ENCODE data around the gene PRICKLE1. TPM values are rescaled to one million over a fixed set of nuclear protein-coding genes. Genes with fewer than 3 reads are reported as not detected.

Gene PRICKLE1
- total RNA-seq, result 1 to 10 TPM; 3.6 to 4.7 TPM

DNA sequence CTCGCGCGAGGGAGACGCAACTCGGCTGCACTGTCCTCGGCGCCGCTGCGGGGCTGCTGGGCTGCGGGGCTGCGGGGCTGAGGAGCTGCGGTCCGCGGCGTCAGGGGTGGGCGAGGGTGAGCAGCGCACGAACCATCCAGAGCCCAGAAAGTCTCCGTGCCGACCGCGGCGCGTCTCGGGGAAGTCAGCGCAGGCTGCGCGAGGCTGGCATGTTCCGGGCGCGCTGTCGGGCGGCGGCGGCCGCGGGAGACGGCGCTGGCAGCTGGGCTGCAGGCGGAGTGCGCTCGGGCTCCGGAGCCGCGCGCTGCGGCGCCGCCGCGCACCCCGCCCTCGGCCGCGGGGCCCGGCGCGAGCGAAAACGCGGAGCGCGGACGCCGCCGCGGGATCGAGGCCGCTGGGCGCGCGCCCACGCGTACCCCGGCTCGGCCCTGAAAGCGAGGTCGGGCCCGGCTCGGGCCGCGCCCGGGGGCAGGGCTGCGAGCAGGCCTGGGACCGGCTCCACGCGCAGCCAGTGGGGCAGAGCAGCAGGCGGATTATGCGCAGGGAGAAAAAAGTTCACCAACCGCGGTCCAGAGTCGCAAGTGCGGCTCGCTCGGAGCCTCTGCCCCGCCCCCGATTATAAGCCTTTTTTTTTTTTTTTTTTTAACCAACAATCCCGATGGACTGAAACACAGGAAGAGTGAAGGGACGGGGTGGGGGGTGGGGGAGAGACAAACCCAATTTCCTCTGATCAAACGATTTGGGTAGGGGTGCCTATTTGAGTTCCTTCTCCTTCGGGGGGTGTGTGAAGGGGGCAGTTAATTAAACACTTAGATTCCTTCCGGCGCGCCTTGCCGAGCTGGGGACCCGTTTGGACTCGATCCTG is at the start of gene PRICKLE1:
TSS of gene PRICKLE1 (minus strand) at position 282 of the 865 bp plus-strand sequence. CDS start 117,230 bp downstream, outside the sequence.
- WGBS, 2 donors, result 0 to 2% methylated on average over 31 to 68 of the region's 107 CpGs
- Histone ChIP-seq H3K27ac (peak within 1 kb of the TSS; percentile 23 to 70 (median 60)), H3K36me3 (replicated peaks in 1 of 2; ENCODE audit: insufficient read depth in 1 of 2, low read depth in 2 of 2) (no peaks in the 10 kb centered on the region), H3K27me3 (no peaks in the 10 kb centered on the region), H3K4me1 (peaks cover 17% of the 10 kb centered on the region), H3K4me3 (peak within 1 kb of the TSS; percentile 60 to 86), H3K9me3 (no peaks in the 10 kb centered on the region)
- ATAC-seq, result peak; percentile 91
- TF ChIP-seq, protein P1, sequence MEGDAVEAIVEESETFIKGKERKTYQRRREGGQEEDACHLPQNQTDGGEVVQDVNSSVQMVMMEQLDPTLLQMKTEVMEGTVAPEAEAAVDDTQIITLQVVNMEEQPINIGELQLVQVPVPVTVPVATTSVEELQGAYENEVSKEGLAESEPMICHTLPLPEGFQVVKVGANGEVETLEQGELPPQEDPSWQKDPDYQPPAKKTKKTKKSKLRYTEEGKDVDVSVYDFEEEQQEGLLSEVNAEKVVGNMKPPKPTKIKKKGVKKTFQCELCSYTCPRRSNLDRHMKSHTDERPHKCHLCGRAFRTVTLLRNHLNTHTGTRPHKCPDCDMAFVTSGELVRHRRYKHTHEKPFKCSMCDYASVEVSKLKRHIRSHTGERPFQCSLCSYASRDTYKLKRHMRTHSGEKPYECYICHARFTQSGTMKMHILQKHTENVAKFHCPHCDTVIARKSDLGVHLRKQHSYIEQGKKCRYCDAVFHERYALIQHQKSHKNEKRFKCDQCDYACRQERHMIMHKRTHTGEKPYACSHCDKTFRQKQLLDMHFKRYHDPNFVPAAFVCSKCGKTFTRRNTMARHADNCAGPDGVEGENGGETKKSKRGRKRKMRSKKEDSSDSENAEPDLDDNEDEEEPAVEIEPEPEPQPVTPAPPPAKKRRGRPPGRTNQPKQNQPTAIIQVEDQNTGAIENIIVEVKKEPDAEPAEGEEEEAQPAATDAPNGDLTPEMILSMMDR (IDR thresholded peaks at IDR 0.05), result peak in 1 of 7 experiments; percentile 14
- TF ChIP-seq POLR2A (IDR thresholded peaks at IDR 0.05), result peak; percentile 22 to 33 (median 32)
- intact Hi-C loops (cut with DNase I), result loop anchor here (10.0 kb wide), 1 partner anchor 105 kb away; no protein-coding TSS in a partner anchor
- DNase-seq, result peak; percentile 34 to 64 (median 46)

DNA sequence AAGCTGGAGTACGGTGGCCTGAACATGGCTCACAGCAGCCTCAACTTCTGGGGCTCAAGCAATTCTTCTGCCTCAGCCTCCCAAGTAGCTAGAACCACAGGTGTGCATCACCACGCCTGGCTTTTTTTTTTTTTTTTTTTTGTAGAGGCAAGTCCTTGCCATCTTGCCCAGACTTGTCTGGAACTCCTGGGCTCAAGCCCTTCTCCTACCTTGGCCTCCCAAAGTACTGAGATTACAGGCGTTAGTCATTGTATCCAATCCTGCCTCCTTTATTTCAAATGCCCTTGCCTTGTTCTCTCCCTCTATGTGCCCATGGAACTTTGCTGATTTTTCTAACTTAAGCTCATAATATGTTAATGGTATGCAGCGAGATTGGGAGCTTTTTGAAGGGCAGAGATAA is 49.2 kb upstream of the PRICKLE1 start:
- Histone ChIP-seq H3K36me3 (replicated peaks in 1 of 2; ENCODE audit: insufficient read depth in 1 of 2, low read depth in 2 of 2) (no peaks in the 10 kb centered on the region), H3K27me3 (no peaks in the 10 kb centered on the region), H3K9me3 (no peaks in the 10 kb centered on the region), H3K27ac (no peak overlapping the region), H3K4me1 (no peaks in the 10 kb centered on the region), H3K4me3 (no peak overlapping the region)
- TF ChIP-seq, protein P1 (IDR thresholded peaks at IDR 0.05), result no peak
- TF ChIP-seq POLR2A (IDR thresholded peaks at IDR 0.05), result no peak
- DNase-seq (no peak), ATAC-seq (no peak)
- intact Hi-C loops (cut with DNase I), result no loop called here
- 84 to 89% methylated on average over 4 of the region's 4 CpGs for WGBS, 2 donors

DNA sequence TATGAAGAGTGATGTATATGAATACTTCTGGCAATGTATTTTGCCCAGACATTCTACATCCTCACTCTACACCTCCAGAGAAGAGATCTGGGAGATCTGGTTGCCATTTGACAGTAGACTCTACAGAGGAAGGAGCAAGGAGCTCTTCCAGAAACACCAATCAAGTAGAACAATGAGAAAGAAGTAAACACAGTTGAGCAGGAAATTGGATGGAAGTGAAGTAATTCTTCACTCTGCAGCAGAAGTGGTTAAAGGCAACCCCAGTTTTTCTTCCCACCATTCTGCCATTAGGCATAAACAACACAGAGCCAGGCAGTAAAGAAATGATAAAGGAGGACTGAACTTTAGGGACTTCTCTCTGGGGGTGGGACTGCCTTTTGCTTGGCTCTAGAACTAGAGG is 48.5 kb upstream of the PRICKLE1 start:
- DNase-seq, result no peak
- intact Hi-C loops (cut with DNase I), result no loop called here
- no peak overlapping the region for H3K27ac ChIP-seq
- no peaks in the 10 kb centered on the region for H3K4me1 ChIP-seq
- no peak overlapping the region for H3K4me3 ChIP-seq
- TF ChIP-seq, protein P1 (IDR thresholded peaks at IDR 0.05), result no peak
- no peak for TF ChIP-seq POLR2A (IDR thresholded peaks at IDR 0.05)
- H3K36me3 ChIP-seq (replicated peaks in 1 of 2; ENCODE audit: insufficient read depth in 1 of 2, low read depth in 2 of 2), result no peaks in the 10 kb centered on the region
- no peaks in the 10 kb centered on the region for H3K27me3 ChIP-seq
- no peaks in the 10 kb centered on the region for H3K9me3 ChIP-seq
- ATAC-seq, result no peak

DNA sequence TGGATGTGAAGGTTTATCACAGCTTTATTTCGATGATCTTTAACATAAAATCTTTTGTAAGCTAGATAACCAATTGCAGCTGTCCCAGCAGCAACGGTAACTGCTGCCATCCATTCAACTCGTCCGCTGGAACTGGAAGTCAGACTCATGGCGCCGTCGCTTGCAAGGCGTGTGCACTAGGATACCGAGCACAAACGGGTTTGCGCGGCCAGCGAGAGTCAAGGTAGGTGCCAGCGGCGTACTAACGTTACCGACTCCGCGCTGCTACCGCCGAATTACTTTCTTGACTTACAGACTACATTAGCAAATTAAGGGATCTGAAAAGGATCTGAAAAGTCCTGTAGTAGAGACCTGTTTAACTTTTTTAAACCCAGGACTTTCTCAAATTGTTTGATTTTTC is 47.4 kb upstream of the PRICKLE1 start:
- intact Hi-C loops (cut with DNase I), result no loop called here
- DNase-seq (no peak), ATAC-seq (no peak)
- TF ChIP-seq, protein P1 (IDR thresholded peaks at IDR 0.05), result no peak
- TF ChIP-seq POLR2A (IDR thresholded peaks at IDR 0.05), result no peak
- Histone ChIP-seq H3K4me1 (no peaks in the 10 kb centered on the region), H3K27me3 (no peaks in the 10 kb centered on the region), H3K36me3 (replicated peaks in 1 of 2; ENCODE audit: insufficient read depth in 1 of 2, low read depth in 2 of 2) (no peaks in the 10 kb centered on the region), H3K27ac (no peak overlapping the region), H3K4me3 (no peak overlapping the region), H3K9me3 (no peaks in the 10 kb centered on the region)
- WGBS, 2 donors, result 94% methylated on average over 21 of the region's 21 CpGs

Measured in body of pancreas (tissue), 4 donors.